GM21423 (cell line): ENCODE measurements around the gene ZNF652.
"Not testable (repeated sequence)": the region's sequence is repeated elsewhere in the genome, so short reads cannot be mapped to it uniquely, and the experiment has no call there.

ENCODE experiments used
- ATAC-seq: cut with Tn5 transposase; IDR thresholded peaks from one replicate; pipeline ENCODE4 v1.9.1; 2021; ENCODE audit warnings: mild to moderate bottlenecking, moderate library complexity; ENCODE audit not compliant: unreplicated experiment

The ZNF652 gene

GRCh38 chr17:49316889-49317675 lies 45.0 kb downstream of the ZNF652 start:
- no peak for ATAC-seq

GRCh38 chr17:49316258-49316570 lies 45.8 kb downstream of the ZNF652 start:
- ATAC-seq, result no peak

- no peak for ATAC-seq
Measured at GRCh38 chr17:49315551-49316257, 46.3 kb downstream of the ZNF652 start.

- no peak for ATAC-seq
Measured at GRCh38 chr17:49312722-49313121, 49.3 kb downstream of the ZNF652 start.

GRCh38 chr17:49299996-49300395 lies 62.1 kb downstream of the ZNF652 start:
- no peak for ATAC-seq

GRCh38 chr17:49298371-49298976 lies 63.6 kb downstream of the ZNF652 start:
- no peak for ATAC-seq

GRCh38 chr17:49297141-49297540 lies 64.9 kb downstream of the ZNF652 start:
- ATAC-seq, result no peak

- no peak for ATAC-seq
Measured at GRCh38 chr17:49294122-49294521, 67.9 kb downstream of the ZNF652 start.

GRCh38 chr17:49292901-49293300 lies 69.1 kb downstream of the ZNF652 start:
- no peak for ATAC-seq

GRCh38 chr17:49291929-49292328 lies 70.1 kb downstream of the ZNF652 start:
- ATAC-seq, result no peak

- no peak for ATAC-seq
Measured at GRCh38 chr17:49290690-49291359, 71.2 kb downstream of the ZNF652 start.

- no peak for ATAC-seq
Measured at GRCh38 chr17:49288388-49288787, 73.7 kb downstream of the ZNF652 start.

- ATAC-seq, result no peak
Measured at GRCh38 chr17:49287481-49287880, 74.6 kb downstream of the ZNF652 start.

- not testable (repeated sequence) for ATAC-seq
Measured at GRCh38 chr17:49286261-49286973, 75.6 kb downstream of the ZNF652 start.

- no peak for ATAC-seq
Measured at GRCh38 chr17:49285716-49286115, 76.3 kb downstream of the ZNF652 start.

GRCh38 chr17:49280918-49281317 lies 81.1 kb downstream of the ZNF652 start:
- ATAC-seq, result no peak

- no peak for ATAC-seq
Measured at GRCh38 chr17:49280061-49280460, 82.0 kb downstream of the ZNF652 start.

GRCh38 chr17:49279263-49280015 lies 82.6 kb downstream of the ZNF652 start:
- ATAC-seq, result not testable (repeated sequence)

GRCh38 chr17:49278076-49278475 lies 84.0 kb downstream of the ZNF652 start:
- no peak for ATAC-seq

- no peak for ATAC-seq
Measured at GRCh38 chr17:49277638-49278037, 84.4 kb downstream of the ZNF652 start.
